NT2/D1 (cell line): ENCODE results near the gene GALNT12.

Experiments used
- SUZ12 ChIP-seq: IDR thresholded peaks from 2 replicates; pipeline ENCODE4 v1.6.1; 2011; ENCODE audit not compliant: insufficient read length, insufficient read depth; ENCODE audit errors: extremely low read depth
- ZNF274 ChIP-seq: IDR thresholded peaks from 2 replicates; pipeline ENCODE4 v1.6.1; 2011; ENCODE audit warnings: mild to moderate bottlenecking, low read depth, low read length

GRCh38 chr9:98846879-98847278 lies 39.4 kb downstream of the GALNT12 start:
- TF ChIP-seq SUZ12 (no peak), ZNF274 (no peak)
